22Rv1 (cell line): ENCODE data around the gene FER.

Experiments used
- ZFX ChIP-seq: fragments of 450-650 bp; IDR thresholded peaks from 2 replicates; pipeline ENCODE4 v1.6.1; 2017; ENCODE audit warnings: antibody characterized with exemption, borderline replicate concordance
- TF ChIP-seq, protein P1 (sequence below): fragments of 450-650 bp; IDR thresholded peaks from 2 replicates; pipeline ENCODE4 v1.5.1; 2017; ENCODE audit warnings: mild to moderate bottlenecking

DNA sequence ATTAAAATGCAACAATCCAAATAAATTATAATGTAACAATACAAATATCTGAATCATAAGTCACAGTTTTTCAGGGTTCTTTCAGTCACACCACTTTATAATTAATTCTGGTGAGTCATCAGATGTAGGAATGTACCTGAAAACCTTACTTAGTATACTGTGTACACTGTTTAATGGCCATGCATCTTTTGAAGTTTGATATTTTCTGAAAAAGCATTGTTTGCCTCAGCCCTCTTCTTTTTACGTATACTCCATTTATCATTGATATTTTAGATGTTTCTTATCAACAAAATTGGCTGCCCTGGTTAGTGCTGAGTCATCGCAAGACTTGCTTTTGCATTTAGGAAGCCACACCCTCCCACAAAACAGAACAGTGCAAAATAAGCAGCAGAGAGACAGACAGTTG lies 443.5 kb downstream of the FER start:
- TF ChIP-seq, protein P1, sequence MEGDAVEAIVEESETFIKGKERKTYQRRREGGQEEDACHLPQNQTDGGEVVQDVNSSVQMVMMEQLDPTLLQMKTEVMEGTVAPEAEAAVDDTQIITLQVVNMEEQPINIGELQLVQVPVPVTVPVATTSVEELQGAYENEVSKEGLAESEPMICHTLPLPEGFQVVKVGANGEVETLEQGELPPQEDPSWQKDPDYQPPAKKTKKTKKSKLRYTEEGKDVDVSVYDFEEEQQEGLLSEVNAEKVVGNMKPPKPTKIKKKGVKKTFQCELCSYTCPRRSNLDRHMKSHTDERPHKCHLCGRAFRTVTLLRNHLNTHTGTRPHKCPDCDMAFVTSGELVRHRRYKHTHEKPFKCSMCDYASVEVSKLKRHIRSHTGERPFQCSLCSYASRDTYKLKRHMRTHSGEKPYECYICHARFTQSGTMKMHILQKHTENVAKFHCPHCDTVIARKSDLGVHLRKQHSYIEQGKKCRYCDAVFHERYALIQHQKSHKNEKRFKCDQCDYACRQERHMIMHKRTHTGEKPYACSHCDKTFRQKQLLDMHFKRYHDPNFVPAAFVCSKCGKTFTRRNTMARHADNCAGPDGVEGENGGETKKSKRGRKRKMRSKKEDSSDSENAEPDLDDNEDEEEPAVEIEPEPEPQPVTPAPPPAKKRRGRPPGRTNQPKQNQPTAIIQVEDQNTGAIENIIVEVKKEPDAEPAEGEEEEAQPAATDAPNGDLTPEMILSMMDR, result no peak
- no peak for TF ChIP-seq ZFX
